RWPE1 (cell line): ENCODE results near the gene BCAT1.
"Not testable (repeated sequence)": the region's sequence is repeated elsewhere in the genome, so short reads cannot be mapped to it uniquely, and the experiment has no call there.

Experiments used
- CTCF ChIA-PET: fragments of 350-600 bp; sonication (Branson Sonifier 250); formaldehyde crosslinking; extraction: SDS; loops from one replicate; lab custom pipeline; 2021; lab: Yijun Ruan, JAX
- POLR2A ChIA-PET: fragments of 400-600 bp; formaldehyde crosslinking; extraction: SDS; loops from one replicate; lab custom pipeline; 2020; ENCODE audit warnings: antibody characterized with exemption; ENCODE audit not compliant: low non-redundant PET; lab: Yijun Ruan, JAX
- DNase-seq: peaks from one replicate; pipeline ENCODE4 v3.0.0; 2012; ENCODE audit warnings: low spot score
- H3K27ac ChIP-seq: fragments of 450-650 bp; 2 replicates; pipeline ENCODE4 v1.5.1; 2017
- CTCF ChIP-seq: fragments of 450-650 bp; conservative IDR thresholded peaks from 2 replicates; pipeline ENCODE4 v1.5.1; 2017; ENCODE audit warnings: low read depth, mild to moderate bottlenecking

BCAT1 gene

GRCh38 chr12:24879644-24880043, 69.3 kb downstream of the BCAT1 start:
- CTCF ChIA-PET, result no interaction called here

GRCh38 chr12:24875014-24875413, 73.9 kb downstream of the BCAT1 start:
- no peak overlapping the region for H3K27ac ChIP-seq
- no peak for TF ChIP-seq CTCF
- no peak for DNase-seq
- POLR2A ChIA-PET, result no interaction called here
- CTCF ChIA-PET, result no interaction called here

More at GRCh38 chr12:24879644-24880043, 69.3 kb downstream of the BCAT1 start:
- TF ChIP-seq CTCF, result no peak
- no peak for DNase-seq
- POLR2A ChIA-PET, result no interaction called here
- no peak overlapping the region for H3K27ac ChIP-seq

GRCh38 chr12:24872211-24872610, 76.7 kb downstream of the BCAT1 start:
- TF ChIP-seq CTCF, result no peak
- ChIA-PET POLR2A (no interaction called here), CTCF (interaction anchor here (0.6 to 0.8 kb wide), 2 partner anchors 120 to 429 kb away, joined by 4 read pairs; no protein-coding TSS in a partner anchor)
- no peak overlapping the region for H3K27ac ChIP-seq
- DNase-seq, result no peak

- POLR2A ChIA-PET, result interaction anchor here (0.6 kb wide), 1 partner anchor 782 kb away, joined by 3 read pairs; no protein-coding TSS in a partner anchor
- CTCF ChIA-PET, DNase-seq, H3K27ac ChIP-seq: not testable (repeated sequence)
Observed at GRCh38 chr12:24866139-24866538, 82.8 kb downstream of the BCAT1 start.

GRCh38 chr12:24864796-24865125, 84.1 kb downstream of the BCAT1 start:
- no peak for DNase-seq
- CTCF ChIA-PET, result no interaction called here
- POLR2A ChIA-PET, result no interaction called here
- H3K27ac ChIP-seq, result no peak overlapping the region
- TF ChIP-seq CTCF, result no peak

- DNase-seq, result no peak
- POLR2A ChIA-PET, result no interaction called here
Observed at GRCh38 chr12:24861766-24862540, 86.9 kb downstream of the BCAT1 start.

More at GRCh38 chr12:24861766-24862540, 86.9 kb downstream of the BCAT1 start:
- CTCF ChIA-PET, result no interaction called here
- no peak for TF ChIP-seq CTCF
- H3K27ac ChIP-seq, result no peak overlapping the region
